ENCODE results near the gene AQP7.

Gene AQP7

DNA sequence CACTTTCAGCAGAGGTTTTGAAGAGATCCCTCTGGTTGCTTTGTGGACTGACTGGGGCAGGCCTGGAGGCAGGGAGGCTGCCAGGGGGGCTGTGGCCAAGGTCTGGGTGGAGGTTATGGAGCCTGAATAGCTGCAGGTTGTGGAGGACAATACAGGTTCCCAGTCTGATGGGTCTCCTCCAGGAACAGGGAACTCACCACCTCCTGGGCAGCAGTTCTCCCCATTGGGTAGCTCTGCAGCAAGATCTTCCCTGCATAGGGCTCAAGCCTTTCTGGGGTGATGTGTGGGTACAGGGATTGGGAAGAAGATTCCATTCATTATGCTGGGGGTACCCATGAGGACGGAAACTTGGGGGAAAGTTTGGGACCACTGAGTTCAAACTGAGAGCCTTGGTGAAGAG lies 38.2 kb upstream of the AQP7 start:
- no peak overlapping the region for H3K4me3 ChIP-seq (ENCODE audit: low read length)
- H3K4me1 ChIP-seq (ENCODE audit: control insufficient read depth, insufficient read depth, low read length) = peaks cover 4% of the 10 kb centered on the region
- H3K9me3 ChIP-seq (replicated peaks; ENCODE audit: low read length) = no peaks in the 10 kb centered on the region
- H3K9ac ChIP-seq (ENCODE audit: low read depth, low read length) = no peak overlapping the region
- no peak overlapping the region for H3K4me2 ChIP-seq (ENCODE audit: low read length)
- H3K27me3 ChIP-seq (ENCODE audit: control insufficient read depth, insufficient read depth, low read length) = peaks cover 20% of the 10 kb centered on the region
- H3K36me3 ChIP-seq (ENCODE audit: insufficient read depth, low read length) = no peaks in the 10 kb centered on the region

- H3K36me3 ChIP-seq (ENCODE audit: insufficient read depth, low read length) = no peaks in the 10 kb centered on the region
- H3K4me3 ChIP-seq (ENCODE audit: low read length) = no peak overlapping the region
Observed at GRCh38 chr9:33440204-33440603, 37.8 kb upstream of the AQP7 start.

GRCh38 chr9:33439731-33440130 lies 37.4 kb upstream of the AQP7 start:
- Histone ChIP-seq H3K9me3 (replicated peaks; ENCODE audit: low read length) (no peaks in the 10 kb centered on the region), H3K4me3 (ENCODE audit: low read length) (no peak overlapping the region), H3K9ac (ENCODE audit: low read depth, low read length) (no peak overlapping the region), H3K36me3 (ENCODE audit: insufficient read depth, low read length) (no peaks in the 10 kb centered on the region), H3K4me1 (ENCODE audit: control insufficient read depth, insufficient read depth, low read length) (peaks cover 4% of the 10 kb centered on the region), H3K27me3 (ENCODE audit: control insufficient read depth, insufficient read depth, low read length) (peaks cover 28% of the 10 kb centered on the region), H3K4me2 (ENCODE audit: low read length) (no peak overlapping the region)

More at GRCh38 chr9:33440204-33440603, 37.8 kb upstream of the AQP7 start:
- no peak overlapping the region for H3K4me2 ChIP-seq (ENCODE audit: low read length)
- H3K27me3 ChIP-seq (ENCODE audit: control insufficient read depth, insufficient read depth, low read length) = peaks cover 24% of the 10 kb centered on the region
- H3K9me3 ChIP-seq (replicated peaks; ENCODE audit: low read length) = no peaks in the 10 kb centered on the region
- no peak overlapping the region for H3K9ac ChIP-seq (ENCODE audit: low read depth, low read length)
- H3K4me1 ChIP-seq (ENCODE audit: control insufficient read depth, insufficient read depth, low read length) = peaks cover 4% of the 10 kb centered on the region

GRCh38 chr9:33438926-33439680 lies 36.7 kb upstream of the AQP7 start:
- H3K4me1 ChIP-seq (ENCODE audit: control insufficient read depth, insufficient read depth, low read length) = peaks cover 4% of the 10 kb centered on the region
- H3K36me3 ChIP-seq (ENCODE audit: insufficient read depth, low read length) = no peaks in the 10 kb centered on the region
- no peak overlapping the region for H3K4me3 ChIP-seq (ENCODE audit: low read length)
- H3K4me2 ChIP-seq (ENCODE audit: low read length) = no peak overlapping the region
- H3K27me3 ChIP-seq (ENCODE audit: control insufficient read depth, insufficient read depth, low read length) = peaks cover 32% of the 10 kb centered on the region
- H3K9me3 ChIP-seq (replicated peaks; ENCODE audit: low read length) = no peaks in the 10 kb centered on the region
- H3K9ac ChIP-seq (ENCODE audit: low read depth, low read length) = no peak overlapping the region

GRCh38 chr9:33437898-33438297 lies 35.5 kb upstream of the AQP7 start:
- H3K27me3 ChIP-seq (ENCODE audit: control insufficient read depth, insufficient read depth, low read length) = peaks cover 32% of the 10 kb centered on the region

DNA sequence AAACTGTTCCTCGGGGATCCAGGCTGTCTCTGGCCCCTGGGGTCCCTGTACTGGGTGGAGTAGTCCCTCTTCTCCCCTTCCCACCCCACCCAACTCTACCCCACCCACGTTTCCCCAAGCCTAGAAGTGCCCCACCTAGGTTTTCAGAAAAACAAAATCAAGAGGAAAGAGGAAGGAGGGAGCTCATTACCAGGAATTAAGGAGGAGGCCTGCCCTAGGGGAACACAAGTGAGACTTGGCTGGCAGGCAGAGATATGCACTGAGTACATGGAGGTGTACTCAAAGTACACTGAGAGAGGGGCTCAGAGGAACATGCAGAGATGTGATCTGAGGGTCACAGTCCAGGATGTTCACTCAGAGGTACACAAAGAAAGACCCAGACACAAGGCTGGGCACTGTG lies 34.8 kb upstream of the AQP7 start:
- Histone ChIP-seq H3K27me3 (ENCODE audit: control insufficient read depth, insufficient read depth, low read length) (peaks cover 32% of the 10 kb centered on the region), H3K9ac (ENCODE audit: low read depth, low read length) (no peak overlapping the region), H3K36me3 (ENCODE audit: insufficient read depth, low read length) (no peaks in the 10 kb centered on the region), H3K4me2 (ENCODE audit: low read length) (no peak overlapping the region), H3K4me1 (ENCODE audit: control insufficient read depth, insufficient read depth, low read length) (peaks cover 4% of the 10 kb centered on the region), H3K9me3 (replicated peaks; ENCODE audit: low read length) (no peaks in the 10 kb centered on the region), H3K4me3 (ENCODE audit: low read length) (no peak overlapping the region)

More at GRCh38 chr9:33437898-33438297, 35.5 kb upstream of the AQP7 start:
- H3K9me3 ChIP-seq (replicated peaks; ENCODE audit: low read length) = no peaks in the 10 kb centered on the region
- no peak overlapping the region for H3K4me2 ChIP-seq (ENCODE audit: low read length)
- no peak overlapping the region for H3K4me3 ChIP-seq (ENCODE audit: low read length)
- no peak overlapping the region for H3K9ac ChIP-seq (ENCODE audit: low read depth, low read length)
- H3K36me3 ChIP-seq (ENCODE audit: insufficient read depth, low read length) = no peaks in the 10 kb centered on the region
- H3K4me1 ChIP-seq (ENCODE audit: control insufficient read depth, insufficient read depth, low read length) = peaks cover 4% of the 10 kb centered on the region

- no peak overlapping the region for H3K4me2 ChIP-seq (ENCODE audit: low read length)
- peaks cover 32% of the 10 kb centered on the region for H3K27me3 ChIP-seq (ENCODE audit: control insufficient read depth, insufficient read depth, low read length)
- H3K4me1 ChIP-seq (ENCODE audit: control insufficient read depth, insufficient read depth, low read length) = peaks cover 4% of the 10 kb centered on the region
Observed at GRCh38 chr9:33436445-33436844, 34.1 kb upstream of the AQP7 start.

GRCh38 chr9:33435821-33436277 lies 33.5 kb upstream of the AQP7 start:
- H3K4me3 ChIP-seq (ENCODE audit: low read length) = no peak overlapping the region
- H3K36me3 ChIP-seq (ENCODE audit: insufficient read depth, low read length) = no peaks in the 10 kb centered on the region
- H3K9me3 ChIP-seq (replicated peaks; ENCODE audit: low read length) = no peaks in the 10 kb centered on the region
- no peak overlapping the region for H3K4me2 ChIP-seq (ENCODE audit: low read length)
- H3K9ac ChIP-seq (ENCODE audit: low read depth, low read length) = no peak overlapping the region
- H3K4me1 ChIP-seq (ENCODE audit: control insufficient read depth, insufficient read depth, low read length) = peaks cover 4% of the 10 kb centered on the region
- H3K27me3 ChIP-seq (ENCODE audit: control insufficient read depth, insufficient read depth, low read length) = peaks cover 32% of the 10 kb centered on the region

More at GRCh38 chr9:33436445-33436844, 34.1 kb upstream of the AQP7 start:
- Histone ChIP-seq H3K9me3 (replicated peaks; ENCODE audit: low read length) (no peaks in the 10 kb centered on the region), H3K4me3 (ENCODE audit: low read length) (no peak overlapping the region), H3K9ac (ENCODE audit: low read depth, low read length) (no peak overlapping the region), H3K36me3 (ENCODE audit: insufficient read depth, low read length) (no peaks in the 10 kb centered on the region)

DNA sequence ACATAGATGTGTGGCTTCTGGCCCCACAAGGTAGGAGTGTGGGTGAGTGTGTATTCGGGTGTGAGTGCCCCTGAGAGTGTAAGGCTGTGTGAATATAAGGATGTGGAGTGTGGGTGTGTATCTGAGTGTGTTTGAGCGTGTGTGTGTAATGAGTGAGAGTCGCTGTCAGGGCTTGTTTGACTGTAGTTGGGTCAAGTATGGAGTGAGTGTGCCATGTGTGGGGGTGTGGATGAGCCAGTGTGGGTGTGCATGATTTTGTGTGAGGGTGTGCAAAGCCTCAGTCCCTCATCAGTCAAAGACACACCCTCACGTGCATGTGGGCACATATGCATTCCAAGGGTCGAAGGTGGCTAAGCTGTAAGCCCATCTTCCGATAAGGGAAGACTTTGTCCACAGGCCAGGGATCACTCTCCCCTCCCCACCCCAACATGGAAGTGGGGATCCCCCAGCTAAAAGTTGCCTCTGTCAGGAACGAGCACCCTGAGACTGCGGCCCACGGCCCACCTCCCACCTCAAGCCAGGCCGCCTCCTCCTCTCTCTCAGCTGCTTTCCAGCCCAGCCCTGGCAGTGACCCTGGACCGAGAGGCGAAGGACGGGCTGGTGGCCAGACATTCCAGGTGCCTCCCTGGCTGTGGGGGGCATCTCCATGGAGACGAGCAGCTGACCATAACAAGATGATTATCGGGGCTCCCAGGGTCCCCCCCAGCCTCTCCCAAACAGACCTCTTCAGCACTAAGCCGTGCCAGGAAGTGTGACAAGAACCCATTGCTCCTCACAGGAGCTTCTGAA lies 32.1 kb upstream of the AQP7 start:
- no peaks in the 10 kb centered on the region for H3K9me3 ChIP-seq (replicated peaks; ENCODE audit: low read length)
- H3K27me3 ChIP-seq (ENCODE audit: control insufficient read depth, insufficient read depth, low read length) = peaks cover 29% of the 10 kb centered on the region
- no peaks in the 10 kb centered on the region for H3K36me3 ChIP-seq (ENCODE audit: insufficient read depth, low read length)
- H3K4me1 ChIP-seq (ENCODE audit: control insufficient read depth, insufficient read depth, low read length) = peaks cover under 1% of the 10 kb centered on the region
- no peak overlapping the region for H3K9ac ChIP-seq (ENCODE audit: low read depth, low read length)
- H3K4me2 ChIP-seq (ENCODE audit: low read length) = no peak overlapping the region
- no peak overlapping the region for H3K4me3 ChIP-seq (ENCODE audit: low read length)

GRCh38 chr9:33433871-33434270 lies 31.5 kb upstream of the AQP7 start:
- H3K27me3 ChIP-seq (ENCODE audit: control insufficient read depth, insufficient read depth, low read length) = peaks cover 25% of the 10 kb centered on the region
- H3K4me1 ChIP-seq (ENCODE audit: control insufficient read depth, insufficient read depth, low read length) = no peaks in the 10 kb centered on the region
- H3K9me3 ChIP-seq (replicated peaks; ENCODE audit: low read length) = no peaks in the 10 kb centered on the region
- no peak overlapping the region for H3K4me2 ChIP-seq (ENCODE audit: low read length)
- no peak overlapping the region for H3K4me3 ChIP-seq (ENCODE audit: low read length)
- no peak overlapping the region for H3K9ac ChIP-seq (ENCODE audit: low read depth, low read length)
- H3K36me3 ChIP-seq (ENCODE audit: insufficient read depth, low read length) = no peaks in the 10 kb centered on the region

DNA sequence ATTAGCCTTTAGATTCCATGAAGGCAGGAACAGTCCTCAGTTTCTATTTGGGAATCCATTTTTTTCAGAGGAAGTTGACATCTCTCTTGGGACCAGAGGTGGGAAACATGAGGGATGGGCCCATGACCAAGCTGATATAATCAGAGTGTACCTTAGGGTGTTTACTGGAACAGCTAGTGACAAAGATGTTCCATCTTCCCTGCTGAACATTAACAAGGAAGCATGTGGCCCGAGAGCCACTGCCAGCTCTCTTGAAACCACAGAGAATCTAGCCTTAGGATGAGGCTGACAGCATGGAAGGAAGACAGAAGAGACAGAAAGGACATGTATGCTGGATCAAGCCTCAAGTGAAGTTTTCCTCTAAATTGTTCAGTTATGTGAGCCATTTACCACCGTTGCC lies 29.1 kb upstream of the AQP7 start:
- Histone ChIP-seq H3K4me3 (ENCODE audit: low read length) (no peak overlapping the region), H3K9ac (ENCODE audit: low read depth, low read length) (no peak overlapping the region), H3K4me2 (ENCODE audit: low read length) (no peak overlapping the region), H3K4me1 (ENCODE audit: control insufficient read depth, insufficient read depth, low read length) (no peaks in the 10 kb centered on the region), H3K27me3 (ENCODE audit: control insufficient read depth, insufficient read depth, low read length) (peaks cover 20% of the 10 kb centered on the region), H3K9me3 (replicated peaks; ENCODE audit: low read length) (no peaks in the 10 kb centered on the region), H3K36me3 (ENCODE audit: insufficient read depth, low read length) (no peaks in the 10 kb centered on the region)

All from skeletal muscle satellite cell (primary cell).